K562 (cell line): ENCODE results near the gene VSIG10. TPM values are rescaled to one million over a fixed set of nuclear protein-coding genes. Genes with fewer than 3 reads are reported as not detected.

Source experiments
- ARID3A ChIP-seq: IDR thresholded peaks from 2 replicates; pipeline ENCODE4 v1.6.1; 2012; ENCODE audit warnings: low read depth, low read length, improper control_type of control experiment, borderline replicate concordance
- ARID3B ChIP-seq: fragments of 250-450 bp; sonication (Bioruptor Pico); IDR thresholded peaks from 2 replicates; pipeline ENCODE4 v1.4.0; 2020; ENCODE audit warnings: borderline replicate concordance
- CBX3 ChIP-seq, 2 experiments: IDR thresholded peaks; 1 replicate in 1 of 2; 2 replicates in 1 of 2; pipeline ENCODE4 v1.6.1; 2012; ENCODE audit warnings: inconsistent platforms in 2 of 2, low read length in 2 of 2, borderline replicate concordance in 1 of 2, control low read depth in 1 of 2
- EHMT2 ChIP-seq: fragments of 450-650 bp; IDR thresholded peaks from 2 replicates; pipeline ENCODE4 v1.6.1; 2018; ENCODE audit warnings: antibody characterized with exemption
- EP400 ChIP-seq: fragments of 450-650 bp; IDR thresholded peaks from 2 replicates; pipeline ENCODE4 v1.6.1; 2017; ENCODE audit warnings: antibody characterized with exemption, mild to moderate bottlenecking, moderate library complexity
- ERF ChIP-seq: fragments of 450-650 bp; formaldehyde crosslinking; IDR thresholded peaks from 2 replicates; pipeline ENCODE4 v1.4.0; 2020; ENCODE audit warnings: mild to moderate bottlenecking, mixed read lengths
- HMGXB4 ChIP-seq: sonication (generic); formaldehyde crosslinking; IDR thresholded peaks from 2 replicates; pipeline ENCODE4 v1.8.1; 2023; ENCODE audit warnings: mild to moderate bottlenecking, missing genetic modification reagents
- LARP7 ChIP-seq: fragments of 450-650 bp; IDR thresholded peaks from 2 replicates; pipeline ENCODE4 v1.6.1; 2016
- NCOR1 ChIP-seq: fragments of 450-650 bp; IDR thresholded peaks from 2 replicates; pipeline ENCODE4 v1.6.1; 2016; ENCODE audit warnings: mild to moderate bottlenecking, moderate library complexity
- PHF21A ChIP-seq: fragments of 450-650 bp; IDR thresholded peaks from 2 replicates; pipeline ENCODE4 v1.6.1; 2017; ENCODE audit warnings: low read depth, borderline replicate concordance
- RBM25 ChIP-seq: fragments of 200-400 bp; formaldehyde crosslinking; IDR thresholded peaks from 2 replicates; pipeline ENCODE4 v1.6.1; 2018; ENCODE audit warnings: low read length, low read depth, moderate library complexity; ENCODE audit not compliant: severe bottlenecking
- RNF219 ChIP-seq: fragments of 250-450 bp; sonication (Bioruptor Pico); IDR thresholded peaks from 2 replicates; pipeline ENCODE4 v1.5.0; 2022; ENCODE audit warnings: mild to moderate bottlenecking
- SAP30 ChIP-seq: fragments of 200-600 bp; sonication (generic); IDR thresholded peaks from 2 replicates; pipeline ENCODE4 v1.6.1; 2012; ENCODE audit warnings: borderline replicate concordance, low read depth, mild to moderate bottlenecking, moderate library complexity, low read length, control low read depth, inconsistent platforms; ENCODE audit not compliant: insufficient read depth, poor library complexity, severe bottlenecking
- ZNF239 ChIP-seq: fragments of 250-450 bp; sonication (Bioruptor Pico); IDR thresholded peaks from 2 replicates; pipeline ENCODE4 v1.4.0; 2020; ENCODE audit warnings: mild to moderate bottlenecking
- ZNF586 ChIP-seq: fragments of 450-650 bp; formaldehyde crosslinking; conservative IDR thresholded peaks from 2 replicates; pipeline ENCODE4 v1.4.0; 2020; ENCODE audit warnings: mild to moderate bottlenecking, moderate library complexity
- ZNF639 ChIP-seq, 2 experiments: fragments of 200-800 bp in 1 of 2; sonication (Bioruptor generic) in 1 of 2; sonication (generic) in 1 of 2; formaldehyde crosslinking in 1 of 2; IDR thresholded peaks in 1 of 2; conservative IDR thresholded peaks in 1 of 2; 2 replicates each; pipeline versions ENCODE4 v1.5.0 to v1.6.1; 2016 to 2020; ENCODE audit warnings: missing compliant biosample characterization in 1 of 2, missing genetic modification characterization in 1 of 2, missing genetic modification reagents in 1 of 2
- ZNF766 ChIP-seq: fragments of 200-800 bp; sonication (Bioruptor generic); conservative IDR thresholded peaks from 2 replicates; pipeline ENCODE4 v1.6.1; 2016; ENCODE audit warnings: missing genetic modification characterization, missing compliant biosample characterization
- polyA plus RNA-seq, 8 experiments: library from polyadenylated mRNA; depleted of rRNA in 4 of 8; stranded (reverse) in 5 of 8; unstranded in 3 of 8; fragments of >200 nt; fragmentation: Nextera tagmentation in 2 of 8; fragmentation: Illumina TruSeq in 1 of 8; extraction: Ambion mirVana in 2 of 8; extraction: Trizol in 1 of 8; gene quantifications; 2 replicates each; pipeline versions ENCODE4 v1.2.1 to v1.2.3, GENCODE V29; 2011 to 2014; ENCODE audit warnings: inconsistent platforms in 1 of 8, missing spikeins in 1 of 8
- total RNA-seq, 7 experiments: library from RNA; depleted of rRNA in 6 of 7; stranded (reverse); fragments of >200 nt in 6 of 7; fragmentation: Illumina TruSeq in 2 of 7; extraction: Trizol in 2 of 7; gene quantifications; 2 replicates each; pipeline versions ENCODE4 v1.2.1 to v1.2.3, GENCODE V29; 2011 to 2021; ENCODE audit warnings: low replicate concordance in 1 of 7

Gene VSIG10
- total and polyA plus RNA-seq, 9 of the 15 experiments (the other 6 are each of a cell fraction or from before 2014, with no cell fraction given): 4.1 to 8.8 (median 4.7) TPM

GRCh38 chr12:118120579-118121363 is 17.0 kb upstream of the VSIG10 start (continued):
- TF ChIP-seq ARID3A (no peak), ERF (CRISPR knock-in tag) (no peak), RNF219 (CRISPR knock-in tag) (no peak), SAP30 (no peak), ZNF586 (CRISPR knock-in tag) (no peak), NCOR1 (no peak), ZNF639 (CRISPR knock-in tag; conservative IDR thresholded peaks at IDR 0.05 in 1 of 2, IDR thresholded peaks at IDR 0.05 in 1 of 2) (no peak), EHMT2 (no peak), ARID3B (no peak), RBM25 (no peak), LARP7 (no peak), ZNF766 (no peak), PHF21A (no peak), HMGXB4 (CRISPR knock-in tag) (no peak), EP400 (peak; percentile 42), ZNF239 (CRISPR knock-in tag) (no peak), CBX3 (IDR thresholded peaks at IDR 0.05; ENCODE audit: borderline replicate concordance in 1 of 2, low read length in 2 of 2) (no peak)
